ENCODE data around the gene EFHD1. TPM values are rescaled to one million over a fixed set of nuclear protein-coding genes. Genes with fewer than 3 reads are reported as not detected.

Gene EFHD1
- total and polyA plus RNA-seq, 2 of the 13 experiments (the other 11 are each of a cell fraction or from before 2014, with no cell fraction given), result 0.09 TPM; not detected in 1

GRCh38 chr2:232626584-232626983 lies 6.8 kb upstream of the EFHD1 start:
- H3K9me3 ChIP-seq (ENCODE audit: low read length), result no peaks in the 10 kb centered on the region
- intact Hi-C loops (cut with micrococcal nuclease; ENCODE audit: unreplicated experiment) (no loop called here), in situ Hi-C loops (cut with HindIII; ENCODE audit: extremely low pct_ligation_motif_present, low pct_unique_long_range_greater_than_20kb) (no loop called here)
- FAIRE-seq (no peak), DNase-seq (ENCODE audit: low spot score) (no peak), ATAC-seq (no peak)
- no peaks in the 10 kb centered on the region for H3K79me2 ChIP-seq (ENCODE audit: insufficient read depth, low read length)
- CTCF ChIA-PET (ENCODE audit: low intra/inter-chr PET ratio, low total read pairs), result no interaction called here
- no peak for TF ChIP-seq SYNCRIP (IDR thresholded peaks at IDR 0.05; ENCODE audit: insufficient read depth, low read depth, low read length)
- TF ChIP-seq ZNF382 (CRISPR knock-in tag; IDR thresholded peaks at IDR 0.05; ENCODE audit: borderline replicate concordance), result no peak
- no peak for TF ChIP-seq CC2D1A (CRISPR knock-in tag; IDR thresholded peaks at IDR 0.05)
- TF ChIP-seq ZNF263 (CRISPR knock-in tag; IDR thresholded peaks at IDR 0.05), result no peak
- TF ChIP-seq SOX5 (CRISPR knock-in tag; IDR thresholded peaks at IDR 0.05; ENCODE audit: borderline replicate concordance), result peak; percentile 56; the same call in 1 of the 2 replicates
- TF ChIP-seq MXD4 (CRISPR knock-in tag; IDR thresholded peaks at IDR 0.05), result no peak
- no peak for TF ChIP-seq JUNB (CRISPR knock-in tag; IDR thresholded peaks at IDR 0.05; ENCODE audit: borderline replicate concordance)
- no peak for TF ChIP-seq GABPA (IDR thresholded peaks at IDR 0.05; ENCODE audit: low read depth, low read length)
- no peak for TF ChIP-seq GABPA (CRISPR knock-in tag; IDR thresholded peaks at IDR 0.05; ENCODE audit: low read depth)
- TF ChIP-seq EEA1 (CRISPR knock-in tag; IDR thresholded peaks at IDR 0.05; ENCODE audit: borderline replicate concordance), result no peak
- no peak for TF ChIP-seq NFATC3 (CRISPR knock-in tag; IDR thresholded peaks at IDR 0.05)
- no peak for TF ChIP-seq CBX2 (IDR thresholded peaks at IDR 0.05; ENCODE audit: low read depth, low read length)
- no peak for TF ChIP-seq CBX2 (CRISPR knock-in tag; IDR thresholded peaks at IDR 0.05; ENCODE audit: low read depth)
- no peak for TF ChIP-seq ZNF431 (CRISPR knock-in tag; IDR thresholded peaks at IDR 0.05; ENCODE audit: borderline replicate concordance, low read depth)
- TF ChIP-seq SOX13 (IDR thresholded peaks at IDR 0.05), result no peak
- peak in 1 of 2 experiments; percentile 36; a peak in 1 of 4 replicates for TF ChIP-seq SOX13 (CRISPR knock-in tag; conservative IDR thresholded peaks at IDR 0.05 in 1 of 2, IDR thresholded peaks at IDR 0.05 in 1 of 2)
- no peak overlapping the region for H2AFZ ChIP-seq (ENCODE audit: low read length)
- H4K20me1 ChIP-seq (ENCODE audit: insufficient read depth, low read length), result no peaks in the 10 kb centered on the region
- POLR2A ChIA-PET, result no interaction called here
- no peak overlapping the region for H3K4me2 ChIP-seq (ENCODE audit: low read depth, low read length)
- H3K4me1 ChIP-seq (ENCODE audit: insufficient read depth, low read length), result peaks cover 16% of the 10 kb centered on the region
- no peak overlapping the region for H3K27ac ChIP-seq (ENCODE audit: extremely low read length, insufficient read depth, low read length)
- no peak overlapping the region for H3K4me3 ChIP-seq (replicated peaks in 1 of 3; ENCODE audit: insufficient read depth in 1 of 3, low read depth in 2 of 3, low read length in 3 of 3)
- no TSS peak for BruUV-seq (replicated peaks)
- peaks cover 2 to 30% of the 10 kb centered on the region in 2 experiments; a peak in 2 of 5 replicates for H3K27me3 ChIP-seq (ENCODE audit: control insufficient read depth in 1 of 2, insufficient read depth in 2 of 2, low read length in 2 of 2)
- 6% methylated on average over 1 of the region's 1 CpG for WGBS (ENCODE audit: low lambda C conversion rate)
- H3K9ac ChIP-seq (ENCODE audit: insufficient read depth, low read depth, low read length), result no peak overlapping the region
- H3K36me3 ChIP-seq (replicated peaks in 1 of 2; ENCODE audit: control insufficient read depth in 1 of 2, insufficient read depth in 2 of 2, low read length in 2 of 2), result no peaks in the 10 kb centered on the region

Data from HepG2 (cell line).